ENCODE measurements around the gene AXIN1.
"Not testable (repeated sequence)": the region's sequence is repeated elsewhere in the genome, so short reads cannot be mapped to it uniquely, and the experiment has no call there.

AXIN1 gene

DNA sequence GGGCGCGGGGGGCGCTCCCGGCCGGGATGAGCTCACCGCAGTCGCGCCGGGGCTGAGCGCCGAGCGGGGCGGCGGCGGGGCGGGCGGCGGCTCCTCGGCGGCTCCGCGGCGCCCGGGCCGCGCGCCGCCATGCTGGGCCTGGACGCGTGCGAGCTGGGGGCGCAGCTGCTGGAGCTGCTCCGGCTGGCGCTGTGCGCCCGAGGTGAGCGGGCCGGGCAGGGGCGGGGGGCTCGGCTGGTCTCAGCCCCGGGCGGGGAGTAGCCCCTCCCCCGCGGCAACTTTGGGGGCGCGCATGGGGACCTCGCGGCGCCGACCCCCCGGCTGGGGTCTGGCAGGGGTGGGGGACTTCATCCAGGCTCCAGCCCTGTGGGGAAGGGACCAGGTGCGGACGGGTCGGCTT, 72.0 kb downstream of the AXIN1 start, which contains the start of gene ARHGDIG:
TSS of gene ARHGDIG (plus strand) at position 40 of the 400 bp plus-strand sequence. CDS start at position 130, 90 bp downstream.
- DNase-seq: no peak

DNA sequence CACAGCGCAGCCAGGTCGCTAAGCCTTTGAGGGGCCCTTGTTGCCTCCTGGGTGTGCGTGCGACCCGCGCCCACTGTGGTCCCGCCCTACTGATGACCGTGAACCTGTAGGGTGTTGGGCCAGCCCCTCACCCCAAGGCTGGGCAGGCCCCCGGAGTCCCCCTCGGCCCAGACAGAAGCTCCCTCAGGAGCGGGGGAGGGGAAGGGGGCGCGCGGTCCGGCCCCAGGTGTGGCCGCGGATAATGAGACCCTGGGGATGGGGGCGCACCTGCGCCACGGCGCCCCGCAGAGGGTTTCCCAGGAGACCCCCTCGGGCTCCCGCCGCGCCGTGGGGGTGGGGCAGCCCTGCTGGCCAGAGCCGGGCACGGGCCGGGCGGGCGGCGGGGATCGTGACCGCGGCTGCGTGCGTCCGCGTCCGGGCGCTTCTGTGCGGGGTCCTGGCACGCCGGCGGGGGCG, 72.5 kb downstream of the AXIN1 start:
- no peak for DNase-seq

DNA sequence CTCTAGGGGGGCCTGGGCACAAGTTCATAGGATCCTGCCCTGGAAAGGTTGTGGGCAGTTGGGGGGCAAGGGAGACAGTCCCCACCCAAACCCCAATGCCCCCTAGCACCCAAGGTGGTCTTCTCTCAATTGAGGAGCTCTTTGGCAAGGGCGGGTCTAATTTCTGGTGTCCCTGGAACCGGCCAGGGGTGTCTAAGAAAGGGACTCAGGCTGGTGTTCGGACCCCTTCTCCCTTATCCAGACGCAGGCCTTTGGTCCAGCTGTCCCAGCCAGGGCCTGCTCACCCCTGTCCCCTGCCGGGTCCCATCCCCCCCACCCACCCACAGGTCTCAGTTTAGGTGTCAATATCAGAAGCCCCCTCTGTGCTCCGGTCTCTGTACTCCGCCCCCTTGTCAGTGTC, 73.0 kb downstream of the AXIN1 start:
- DNase-seq: no peak

DNA sequence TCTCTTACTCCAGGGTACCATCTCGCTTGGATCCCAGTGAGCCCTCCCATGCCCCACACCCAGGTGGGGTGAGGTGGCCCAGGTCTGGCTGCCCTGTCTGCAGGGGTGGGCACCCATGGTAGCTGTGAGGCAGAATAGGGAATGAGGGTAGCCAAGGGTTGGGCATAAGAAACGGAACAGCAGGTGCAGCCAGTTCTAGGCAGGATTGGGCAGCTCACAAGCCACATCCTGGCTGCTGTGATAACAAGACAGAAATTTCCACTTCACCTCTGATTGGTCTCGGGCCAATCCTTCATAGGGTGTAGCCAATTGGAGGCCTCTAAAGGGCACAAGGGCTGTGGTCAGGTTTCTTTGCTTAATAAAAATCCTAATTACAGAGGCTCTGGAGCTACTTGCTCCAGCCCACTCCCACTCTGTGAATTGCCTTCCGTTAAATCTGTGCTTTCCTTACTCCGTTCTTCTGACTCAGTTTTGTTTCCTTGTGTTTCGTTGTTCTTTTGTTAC, 73.6 kb downstream of the AXIN1 start:
- DNase-seq: no peak

DNA sequence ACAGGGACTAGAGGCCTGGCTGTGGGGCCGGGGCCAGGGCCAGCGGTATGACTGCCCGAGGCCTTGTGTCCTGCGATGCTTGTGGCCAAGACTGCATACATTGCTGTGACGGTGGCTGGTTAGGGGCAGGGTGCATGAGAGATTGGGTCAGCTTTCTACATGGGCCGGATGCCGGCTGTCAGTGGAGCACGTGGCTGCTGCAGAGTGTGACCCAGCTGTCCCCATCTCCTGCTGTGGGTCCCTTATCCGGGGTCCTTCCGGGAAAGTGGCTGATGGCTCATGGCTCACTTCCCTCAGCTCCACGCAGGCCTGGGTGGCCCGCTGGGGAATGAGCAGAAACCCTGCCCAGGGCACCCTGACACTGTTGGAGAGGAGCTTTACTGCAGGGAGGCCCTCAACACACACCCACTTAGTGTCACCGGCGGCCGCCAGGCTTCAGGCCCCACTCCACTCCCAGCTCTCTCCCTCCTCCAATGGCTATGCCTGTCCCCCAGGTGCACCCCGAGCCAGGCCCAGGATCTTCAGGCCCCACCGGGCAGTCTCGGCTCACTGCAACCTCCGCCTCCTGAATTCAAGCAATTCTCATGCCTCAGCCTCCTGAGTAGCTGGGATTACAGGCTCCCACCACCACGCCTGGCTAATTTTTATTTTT, 76.0 kb downstream of the AXIN1 start:
- no peak for DNase-seq

DNA sequence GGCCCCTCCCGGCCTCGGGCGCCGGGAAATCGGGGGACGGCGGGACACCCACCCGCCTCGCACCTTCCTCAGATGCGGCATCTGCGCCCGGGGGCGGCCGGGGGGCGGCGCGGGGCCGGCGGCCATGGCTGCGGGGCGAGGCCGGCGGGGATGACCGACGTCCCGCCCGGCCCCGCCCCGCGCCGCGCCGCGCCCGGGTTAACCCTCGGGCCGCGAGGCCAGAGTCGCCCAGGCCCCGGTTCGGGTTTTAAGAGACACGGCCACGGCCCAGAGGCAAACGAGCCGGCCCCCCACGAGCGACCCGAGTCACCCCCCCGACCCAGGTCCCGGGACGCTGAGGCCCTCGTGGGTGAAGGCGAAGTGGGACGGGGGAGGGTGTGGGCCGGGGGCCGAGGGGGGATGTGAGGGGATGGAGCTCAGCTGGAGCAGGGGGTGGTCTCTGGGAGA, 76.7 kb downstream of the AXIN1 start, which contains the start of gene RGS11:
TSS of gene RGS11 (minus strand) at position 159 of the 447 bp plus-strand sequence. CDS start at position 126, 33 bp downstream.
- no peak for DNase-seq

DNA sequence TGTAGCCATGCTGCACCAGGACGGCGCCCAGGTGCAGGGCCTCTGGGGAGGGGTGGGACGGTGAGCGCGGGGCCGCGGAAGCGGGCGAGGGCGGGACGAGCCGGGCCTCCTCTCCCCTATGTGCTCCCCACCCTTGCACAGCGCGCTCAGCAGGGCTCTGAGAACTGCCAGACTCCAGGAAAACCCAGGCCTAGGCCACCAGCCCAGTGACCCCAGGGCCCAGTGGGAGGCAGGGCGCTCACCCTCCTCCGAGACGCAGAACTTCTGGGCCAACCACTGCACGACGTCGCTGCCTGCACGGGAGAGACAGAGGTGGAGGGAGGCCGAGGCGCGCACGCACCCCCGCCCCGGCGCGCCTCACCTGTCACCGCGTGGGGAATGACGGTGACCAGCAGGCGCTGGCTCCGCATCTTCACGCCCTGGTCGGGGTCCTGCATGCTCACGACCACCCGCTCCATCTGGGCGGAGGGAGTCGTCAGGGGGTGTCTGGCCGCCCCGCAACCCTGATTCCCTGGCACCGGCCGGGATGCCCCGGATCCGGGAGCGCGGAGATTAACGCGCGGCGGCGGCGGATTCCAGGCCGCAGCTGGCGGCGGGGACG, 77.4 kb downstream of the AXIN1 start:
- DNase-seq: no peak

DNA sequence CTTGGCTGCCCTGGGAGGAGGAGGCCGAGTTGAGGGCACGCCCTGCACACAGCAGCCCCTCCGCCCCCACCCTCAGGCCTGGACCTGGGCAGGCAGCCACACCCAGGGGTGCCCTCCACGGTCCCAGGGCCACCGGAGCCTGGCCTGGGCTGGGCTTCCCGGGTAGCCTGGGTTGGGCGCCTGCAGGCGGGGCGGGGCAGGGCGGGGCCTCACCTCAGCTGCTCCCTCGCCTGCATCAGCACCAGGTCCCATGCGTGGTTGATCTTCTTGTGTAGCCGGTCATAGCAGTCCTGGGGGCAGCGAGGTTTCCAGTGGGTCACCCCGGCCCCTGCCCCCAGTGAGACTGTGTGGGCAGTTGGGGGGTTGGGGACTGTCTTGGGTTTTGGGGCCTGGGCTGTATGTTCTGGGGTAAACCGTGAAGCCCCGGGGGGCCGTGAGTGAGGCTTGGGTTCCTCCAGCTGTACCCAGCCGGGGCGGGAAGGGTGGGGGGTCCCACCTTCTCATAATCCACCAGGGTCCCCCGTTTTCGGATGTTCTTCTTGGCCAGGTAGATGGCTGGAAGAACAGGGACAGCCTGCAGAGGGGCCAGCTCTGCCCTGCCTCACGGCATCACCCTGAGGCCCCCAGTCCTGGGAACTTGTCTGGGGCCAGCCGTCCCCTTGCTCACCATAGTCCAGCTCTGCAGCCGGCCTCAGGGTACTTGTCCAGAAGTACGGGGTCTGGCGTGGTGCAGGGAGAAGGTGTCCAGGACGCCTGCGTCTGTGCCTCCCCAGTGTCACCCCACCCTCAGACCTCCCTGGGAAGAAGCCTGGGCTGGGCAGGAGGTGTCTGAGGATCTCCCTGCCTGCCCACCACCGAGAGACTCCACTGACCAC, 78.7 kb downstream of the AXIN1 start:
- DNase-seq: no peak

DNA sequence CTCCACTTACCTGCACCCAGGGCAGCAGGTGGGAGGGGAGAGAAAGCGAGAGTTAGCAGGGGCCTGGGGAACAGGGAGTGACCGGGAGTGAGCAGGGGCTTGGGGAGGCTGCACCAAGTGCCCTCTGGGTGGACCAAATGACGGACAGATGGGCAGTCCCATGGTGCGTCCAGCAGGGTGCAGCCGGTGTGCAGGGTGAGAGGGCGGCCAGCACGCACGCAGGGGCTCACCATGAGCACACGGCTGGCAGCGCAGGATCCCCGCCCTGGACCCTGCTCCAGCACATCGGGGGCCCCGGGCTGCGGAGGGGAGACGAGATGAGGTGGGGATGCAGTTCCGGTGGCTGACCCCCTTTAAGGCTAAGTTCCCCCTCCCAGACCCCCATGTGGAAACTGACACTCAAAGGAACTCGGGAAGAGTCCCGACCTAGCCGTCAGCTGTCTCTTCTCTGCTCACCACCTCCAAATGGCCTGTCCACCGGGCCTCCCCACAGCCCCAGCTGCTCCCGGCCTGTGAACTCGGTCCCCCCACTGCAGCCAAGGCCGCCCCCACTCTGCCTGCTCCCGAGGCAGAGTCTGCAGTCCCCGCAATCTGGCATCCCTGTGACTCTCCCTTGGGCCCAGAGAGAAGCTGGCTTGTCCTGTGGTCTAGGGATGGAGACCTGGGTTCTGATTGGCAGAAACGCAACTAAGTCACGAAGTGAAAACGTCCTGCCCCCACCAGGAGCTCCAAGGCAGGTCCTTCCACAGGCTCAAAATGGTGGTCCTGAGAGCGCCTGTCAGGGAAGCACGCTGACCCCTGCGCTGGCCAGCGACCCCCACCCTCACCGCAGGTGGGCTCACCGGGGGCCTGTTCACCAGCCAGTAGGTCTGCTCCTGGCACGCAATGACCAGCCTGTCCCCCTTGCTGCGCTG, 79.6 kb downstream of the AXIN1 start:
- DNase-seq: no peak

DNA sequence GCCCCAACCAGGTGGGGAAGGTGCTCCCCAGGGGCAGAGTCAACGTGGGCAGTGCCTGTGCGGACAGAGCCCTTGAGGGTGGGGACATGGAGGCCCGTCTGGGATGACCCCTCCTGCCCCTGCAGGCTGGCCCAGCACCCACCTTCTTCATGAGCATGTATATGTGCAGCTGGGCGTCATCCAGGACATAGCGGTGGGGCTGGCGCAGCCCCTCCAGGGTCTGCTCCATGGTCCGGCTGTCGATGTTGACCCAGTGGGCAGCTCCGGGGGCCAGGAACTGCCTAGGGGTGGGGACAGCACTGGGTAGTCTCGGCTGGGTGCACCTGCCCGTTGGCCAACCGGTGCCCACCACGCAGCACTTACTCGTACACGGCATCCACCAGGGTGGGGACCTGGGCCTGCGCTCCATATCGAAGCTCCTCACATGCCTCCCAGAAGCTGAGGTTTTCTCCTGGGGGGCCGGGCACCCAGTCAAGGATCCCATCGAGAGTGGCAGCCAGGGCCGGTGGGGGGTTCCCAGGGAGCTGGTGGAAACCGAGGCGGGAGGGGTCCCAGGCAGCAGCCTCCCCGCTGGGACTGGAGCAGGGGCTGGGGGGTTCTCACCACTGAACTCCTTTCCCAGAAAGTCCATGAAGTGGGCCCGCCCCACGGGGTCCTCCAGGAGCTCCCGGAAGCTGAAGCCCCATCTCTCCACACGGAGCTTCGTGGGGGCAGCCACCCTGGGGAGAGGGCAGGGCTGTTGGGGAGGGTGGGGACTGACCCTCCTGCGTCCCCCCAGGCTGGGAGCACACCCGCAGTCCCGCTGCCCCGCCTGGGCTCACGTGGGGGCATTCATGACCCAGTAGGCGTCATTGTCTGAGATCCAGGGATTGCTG, 81.9 kb downstream of the AXIN1 start:
- DNase-seq: no peak

DNA sequence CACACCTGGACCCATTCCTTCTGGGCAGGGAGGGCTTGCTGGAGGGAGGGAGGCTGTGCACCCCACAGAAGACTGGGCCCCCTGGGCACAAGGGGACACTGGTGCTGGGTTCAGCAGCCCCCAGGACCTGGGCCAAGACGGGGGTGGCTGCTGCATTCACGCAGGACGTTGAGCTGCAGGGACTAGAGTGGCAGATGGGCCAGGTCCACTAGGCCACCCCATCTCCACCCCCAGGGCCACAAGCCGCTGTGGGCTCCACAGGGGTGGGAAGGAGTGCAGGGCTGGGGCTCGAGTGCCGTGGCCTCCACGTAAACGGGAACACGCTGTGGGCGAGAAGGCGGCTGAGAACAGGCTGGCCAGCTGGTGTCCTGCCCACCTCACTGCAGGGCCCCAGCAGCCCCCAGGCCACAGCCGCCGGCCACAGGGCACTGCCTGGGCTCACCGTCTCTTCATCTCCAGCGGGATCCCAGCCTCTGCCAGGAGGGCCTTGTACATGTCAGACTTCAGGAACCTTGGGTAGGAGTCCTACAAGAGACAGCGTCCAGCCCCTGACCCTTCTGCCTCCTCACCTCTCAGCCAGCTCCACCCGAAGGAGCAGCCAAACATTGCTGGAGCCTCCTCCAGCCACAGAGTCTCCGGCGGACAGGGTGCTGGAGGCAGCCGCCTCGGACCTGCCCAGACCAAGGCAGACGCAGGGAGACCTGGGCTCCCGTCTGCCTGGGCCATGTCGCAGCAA, 83.3 kb downstream of the AXIN1 start:
- no peak for DNase-seq

DNA sequence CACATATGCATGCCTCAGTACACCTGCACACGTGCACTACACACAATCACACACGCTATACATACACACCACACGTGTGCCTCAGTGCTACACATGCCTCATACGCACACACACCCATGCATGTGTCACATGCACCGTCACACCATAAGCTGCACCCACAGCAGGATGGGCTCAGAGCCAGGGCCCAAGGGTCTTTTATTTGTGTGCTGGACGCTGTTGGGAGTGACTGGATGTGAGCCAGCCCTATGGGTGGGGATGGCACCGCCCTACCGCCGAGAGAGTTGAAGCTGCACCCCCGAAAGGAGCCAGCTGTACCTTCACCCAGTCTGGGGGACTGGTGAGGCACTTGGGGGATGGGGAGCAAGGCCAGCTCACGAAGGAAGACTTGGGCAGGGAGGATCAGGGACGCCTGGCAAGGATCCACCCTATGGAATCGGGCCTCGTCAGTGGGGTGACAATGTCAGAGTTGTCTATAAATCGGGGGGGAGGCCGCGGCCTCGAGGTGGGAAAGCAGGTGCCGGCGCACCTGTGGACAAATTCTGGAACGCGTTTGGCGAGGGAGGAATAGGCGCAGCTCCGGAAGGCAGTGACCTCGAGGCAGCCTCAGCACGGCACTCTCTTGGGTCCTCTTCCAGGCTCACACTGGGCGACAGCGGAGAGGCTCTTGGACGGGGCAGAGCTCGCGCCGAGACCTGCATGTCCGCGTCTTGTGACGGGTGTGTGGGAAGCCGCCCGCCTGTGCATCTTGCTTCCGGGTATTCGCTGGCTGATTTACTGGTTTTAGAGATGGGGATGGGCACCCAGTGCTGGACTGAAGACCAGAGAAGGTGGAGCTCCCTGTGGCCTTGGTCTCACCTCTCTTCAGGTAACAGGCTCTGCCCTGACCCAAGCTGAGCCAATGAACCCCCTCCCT, 84.1 kb downstream of the AXIN1 start:
- DNase-seq: no peak

DNA sequence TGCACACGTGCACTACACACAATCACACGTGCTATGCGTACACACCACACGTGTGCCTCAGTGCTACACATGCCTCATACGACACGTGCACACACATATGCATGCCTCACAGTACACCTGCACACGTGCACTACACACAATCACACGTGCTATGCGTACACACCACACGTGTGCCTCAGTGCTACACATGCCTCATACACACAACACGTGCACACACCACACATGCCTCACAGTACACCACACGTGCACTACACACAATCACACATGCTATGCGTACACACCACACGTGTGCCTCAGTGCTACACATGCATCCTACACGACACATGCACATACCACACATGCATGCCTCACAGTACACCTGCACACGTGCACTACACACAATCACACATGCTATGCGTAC, 85.0 kb downstream of the AXIN1 start:
- not testable (repeated sequence) for DNase-seq

DNA sequence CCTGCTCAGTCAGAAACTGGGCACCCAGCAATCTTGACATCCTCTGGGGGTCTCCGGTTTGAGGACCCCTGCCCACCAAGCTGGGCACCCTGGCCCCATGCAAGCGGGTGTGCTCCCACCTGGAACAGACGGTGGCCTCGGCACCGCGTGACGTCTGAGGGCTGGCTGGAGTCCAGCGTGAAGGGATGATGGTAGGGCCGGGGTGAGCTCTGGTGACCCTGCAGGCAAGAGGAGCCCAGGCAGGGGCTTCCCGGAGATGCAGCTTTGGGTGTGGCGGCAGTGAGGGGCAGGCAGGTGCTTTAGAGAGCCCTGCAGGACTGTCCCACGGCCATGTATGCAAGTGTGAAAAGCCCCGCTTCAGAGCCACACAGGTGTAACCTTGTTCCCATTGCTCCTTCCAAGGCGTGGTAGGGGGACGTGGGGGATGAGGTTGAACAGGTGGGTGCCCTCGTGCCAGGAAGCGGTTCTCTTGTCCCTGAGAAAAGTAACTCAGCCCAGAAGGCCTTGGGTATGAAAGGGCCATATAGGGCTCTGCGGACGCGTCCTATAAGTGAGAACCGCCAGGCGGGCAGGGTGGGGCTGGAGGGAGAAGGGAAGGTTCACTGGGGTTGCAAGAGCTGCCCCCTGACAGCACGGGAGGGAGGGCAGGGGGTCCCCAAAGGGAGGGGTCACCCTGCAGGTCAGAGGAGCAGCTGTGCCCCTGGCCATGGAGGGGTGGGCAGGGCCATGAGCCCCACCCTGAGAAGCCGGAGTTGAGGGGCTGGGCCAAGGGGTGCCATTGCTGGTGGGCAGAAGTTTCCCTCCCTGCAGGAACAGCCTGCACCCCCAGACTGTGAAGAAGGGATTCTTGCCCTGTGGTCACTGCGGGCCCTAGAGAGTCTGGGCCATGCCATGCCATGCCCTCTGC, 86.0 kb downstream of the AXIN1 start:
- DNase-seq: no peak

DNA sequence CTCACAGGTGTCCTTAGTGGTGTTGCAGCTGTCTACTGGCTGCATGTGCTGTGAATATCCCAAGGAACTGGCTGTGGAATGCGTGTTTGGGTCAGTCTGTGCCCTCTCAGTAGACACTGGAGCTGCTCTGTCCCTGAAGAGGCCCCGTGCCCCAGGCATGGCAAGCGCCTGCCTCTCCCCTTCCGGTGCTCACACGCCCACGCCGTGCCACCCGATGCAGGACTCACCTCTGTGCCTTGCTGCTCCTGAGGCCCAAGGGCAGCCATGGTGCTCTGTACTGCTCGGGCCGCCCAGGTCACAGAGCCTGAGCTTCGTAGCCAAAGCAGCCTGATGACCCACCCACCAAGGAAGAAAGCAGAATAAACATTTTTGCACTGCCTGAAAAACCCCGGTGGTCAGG, 86.8 kb downstream of the AXIN1 start:
- DNase-seq: no peak

DNA sequence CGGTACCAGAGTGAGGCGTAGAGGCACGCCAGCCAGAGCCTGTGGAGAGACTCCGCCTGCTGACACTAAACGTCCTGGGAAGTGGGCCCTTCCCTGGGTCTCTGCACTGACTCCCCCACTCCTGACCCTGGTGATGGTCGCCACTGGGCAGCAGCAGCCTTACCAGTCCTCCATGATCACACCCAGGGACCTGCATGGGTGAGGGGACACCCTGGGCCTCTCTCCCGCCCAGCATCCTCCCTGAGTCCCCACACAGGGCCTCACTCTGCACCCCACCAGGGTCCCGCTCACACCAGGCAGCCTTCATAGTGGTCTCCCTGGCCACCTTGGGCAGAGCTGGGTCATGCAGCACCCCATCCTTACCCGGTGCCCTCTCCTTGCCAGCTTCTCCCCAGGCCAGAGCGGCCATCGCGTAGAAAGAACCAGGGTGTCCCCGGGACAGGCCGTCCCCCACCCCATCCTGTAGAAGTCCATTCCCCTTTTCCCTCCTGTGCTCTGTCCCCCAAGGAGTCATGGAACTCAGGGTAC, 87.5 kb downstream of the AXIN1 start:
- no peak for DNase-seq

DNA sequence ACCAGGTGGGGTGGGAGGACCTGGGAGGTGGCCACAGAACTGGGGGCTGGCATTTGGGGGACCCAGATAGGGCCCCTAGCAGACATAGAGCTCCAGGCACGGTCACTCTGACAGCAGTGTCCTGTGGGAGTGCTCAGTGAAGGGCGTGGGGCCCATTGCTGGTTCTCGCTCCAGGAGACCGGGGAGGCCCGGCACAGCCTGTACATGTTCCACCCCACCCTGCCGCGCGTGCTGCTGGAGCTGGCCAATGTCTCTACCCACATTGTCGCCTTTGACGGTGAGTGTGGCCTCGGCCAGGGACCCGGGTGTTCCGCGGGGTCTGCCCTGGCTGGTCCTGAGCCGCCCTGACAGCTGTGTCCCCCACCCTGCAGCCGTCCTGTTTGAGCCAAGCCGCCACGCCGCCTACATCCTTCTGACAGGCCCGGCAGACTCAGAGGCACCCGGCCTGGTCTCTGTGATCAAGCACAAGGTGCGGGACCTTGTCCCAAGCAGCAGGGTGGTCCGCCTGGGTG, 88.0 kb downstream of the AXIN1 start:
- DNase-seq: no peak

DNA sequence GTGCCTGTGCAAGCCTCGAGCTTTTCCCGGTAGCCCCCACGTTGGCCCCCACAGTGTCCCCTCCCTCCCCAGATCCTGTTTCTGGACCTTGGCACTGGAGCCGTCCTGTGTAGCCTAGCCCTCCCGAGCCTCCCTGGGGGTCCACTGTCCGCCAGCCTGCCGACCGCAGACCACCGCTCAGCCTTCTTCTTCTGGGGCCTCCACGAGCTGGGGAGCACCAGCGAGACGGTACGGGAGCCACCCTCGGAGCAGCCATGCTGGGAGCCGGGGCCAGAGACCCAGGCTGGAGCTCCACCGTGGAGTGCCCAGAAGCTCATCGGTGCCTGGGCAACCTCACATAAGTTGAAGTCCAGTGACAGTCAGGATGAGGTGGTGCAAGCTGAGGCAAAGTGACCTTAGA, 88.6 kb downstream of the AXIN1 start:
- no peak for DNase-seq
